ENCODE results near the gene CD163. TPM values are rescaled to one million over a fixed set of nuclear protein-coding genes. Genes with fewer than 3 reads are reported as not detected.

Gene CD163
- total and polyA plus RNA-seq, 10 donors, result 55.4 to 1,037 (median 391) TPM

- intact Hi-C loops (cut with DNase I; ENCODE audit: low total_unique reads), result no loop called here
- Histone ChIP-seq H3K27ac (peak overlapping the region in 5 of 8 donors; percentile 63 to 70 (median 68)), H3K9me3 (peaks cover 0 to 2% (median 0%) of the 10 kb centered on the region in 8 donors), H3K4me1 (peaks cover 0 to 4% (median 0%) of the 10 kb centered on the region in 6 donors), H3K36me3 (no peaks in the 10 kb centered on the region), H3K27me3 (replicated peaks in 1 of 7) (peaks cover 0 to 1% (median 0%) of the 10 kb centered on the region in 7 donors), H3K4me3 (peak overlapping the region in 5 of 8 donors; percentile 6 to 61 (median 28))
- no peak for TF ChIP-seq CTCF (IDR thresholded peaks at IDR 0.05 in 8 of 11, conservative IDR thresholded peaks at IDR 0.05 in 3 of 11)
- no peak for TF ChIP-seq POLR2A (IDR thresholded peaks at IDR 0.05)
- no peak for TF ChIP-seq POLR2AphosphoS5 (IDR thresholded peaks at IDR 0.05)
- DNase-seq, result no peak
- 70 to 88% (median 78%) methylated on average over 3 of the region's 3 CpGs for WGBS, 5 donors
These were observed 965 bp downstream of the CD163 start for GRCh38 chr12:7502612-7503011.

GRCh38 chr12:7501031-7501588 is 2.5 kb downstream of the CD163 start:
- peak overlapping the region in 5 of 8 donors; percentile 2 to 70 (median 68) for H3K27ac ChIP-seq
- no peak for DNase-seq
- intact Hi-C loops (cut with DNase I; ENCODE audit: low total_unique reads), result no loop called here
- H3K4me3 ChIP-seq, result peak overlapping the region in 6 of 8 donors; percentile 5 to 61 (median 28)
- TF ChIP-seq POLR2AphosphoS5 (IDR thresholded peaks at IDR 0.05) (peak in 1 of 3 donors; percentile 20), CTCF (IDR thresholded peaks at IDR 0.05 in 8 of 11, conservative IDR thresholded peaks at IDR 0.05 in 3 of 11) (no peak)
- H3K27me3 ChIP-seq (replicated peaks in 1 of 7), result peaks cover 0 to 4% (median 0%) of the 10 kb centered on the region in 7 donors
- no peaks in the 10 kb centered on the region for H3K36me3 ChIP-seq
- H3K4me1 ChIP-seq, result peaks cover 0 to 10% (median 0%) of the 10 kb centered on the region in 6 donors
- H3K9me3 ChIP-seq, result peaks cover 0 to 2% (median 0%) of the 10 kb centered on the region in 8 donors
- 77 to 79% (median 78%) methylated on average over 6 of the region's 6 CpGs for WGBS, 5 donors

DNA sequence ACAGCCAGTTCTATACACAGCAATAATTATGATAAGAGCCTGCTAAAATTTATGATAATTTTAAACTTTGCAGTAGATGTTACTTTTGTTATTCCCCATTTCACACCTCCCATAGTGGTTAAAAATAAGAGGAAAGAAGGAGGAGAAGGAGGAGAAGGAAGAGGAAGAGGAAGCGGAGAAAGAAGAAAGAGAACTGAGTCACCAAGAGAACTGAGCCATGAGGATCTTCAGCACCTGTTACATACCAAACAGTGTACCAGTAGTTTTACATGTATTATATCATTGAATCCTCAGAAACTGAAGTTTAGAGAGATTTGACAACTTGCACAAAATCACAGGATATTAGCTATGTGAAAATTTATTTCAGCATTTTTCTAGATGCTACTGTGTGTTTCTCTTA is 3.9 kb downstream of the CD163 start:
- Histone ChIP-seq H3K4me3 (peak overlapping the region in 5 of 8 donors; percentile 2 to 61 (median 28)), H3K4me1 (peaks cover 0 to 10% (median 0%) of the 10 kb centered on the region in 6 donors), H3K36me3 (no peaks in the 10 kb centered on the region), H3K9me3 (peaks cover 0 to 3% (median 0%) of the 10 kb centered on the region in 8 donors), H3K27me3 (replicated peaks in 1 of 7) (peaks cover 0 to 4% (median 0%) of the 10 kb centered on the region in 7 donors), H3K27ac (peak overlapping the region in 5 of 8 donors; percentile 39 to 70 (median 68))
- intact Hi-C loops (cut with DNase I; ENCODE audit: low total_unique reads), result no loop called here
- TF ChIP-seq POLR2AphosphoS5 (IDR thresholded peaks at IDR 0.05) (no peak), POLR2A (IDR thresholded peaks at IDR 0.05) (no peak), CTCF (IDR thresholded peaks at IDR 0.05 in 8 of 11, conservative IDR thresholded peaks at IDR 0.05 in 3 of 11) (no peak)
- no peak for DNase-seq
- 66 to 78% (median 71%) methylated on average over 1 of the region's 1 CpG for WGBS, 5 donors

- peak overlapping the region in 5 of 8 donors; percentile 39 to 70 (median 68) for H3K27ac ChIP-seq
These were observed 4.8 kb downstream of the CD163 start for GRCh38 chr12:7498809-7499208.

More at GRCh38 chr12:7498809-7499208, 4.8 kb downstream of the CD163 start:
- WGBS, 5 donors, result 53 to 58% (median 54%) methylated on average over 4 of the region's 4 CpGs
- DNase-seq, result no peak
- peak overlapping the region in 4 of 8 donors; percentile 28 to 61 (median 33) for H3K4me3 ChIP-seq
- peaks cover 0 to 10% (median 0%) of the 10 kb centered on the region in 6 donors for H3K4me1 ChIP-seq
- intact Hi-C loops (cut with DNase I; ENCODE audit: low total_unique reads), result no loop called here
- peaks cover 0 to 3% (median 0%) of the 10 kb centered on the region in 8 donors for H3K9me3 ChIP-seq
- TF ChIP-seq CTCF (IDR thresholded peaks at IDR 0.05 in 8 of 11, conservative IDR thresholded peaks at IDR 0.05 in 3 of 11) (no peak), POLR2AphosphoS5 (IDR thresholded peaks at IDR 0.05) (peak in 1 of 3 donors; percentile 63)
- peaks cover 0 to 4% (median 0%) of the 10 kb centered on the region in 7 donors for H3K27me3 ChIP-seq (replicated peaks in 1 of 7)
- no peaks in the 10 kb centered on the region for H3K36me3 ChIP-seq

Data from spleen (tissue), 11 donors.